Measurements from ENCODE around the gene CLPTM1.
"Not testable (repeated sequence)": the region's sequence is repeated elsewhere in the genome, so short reads cannot be mapped to it uniquely, and the experiment has no call there.

The CLPTM1 gene

GRCh38 chr19:44908836-44909261 lies 46.3 kb upstream of the CLPTM1 start:
- H3K27ac ChIP-seq (ENCODE audit: low read depth, low read length), result no peak overlapping the region
- H3K79me2 ChIP-seq (ENCODE audit: control insufficient read depth, insufficient read depth, low read length), result peaks cover 4% of the 10 kb centered on the region
- no peak overlapping the region for H3K9ac ChIP-seq (ENCODE audit: low read length)
- H3K4ac ChIP-seq (ENCODE audit: low read depth, low read length), result no peak overlapping the region
- no peaks in the 10 kb centered on the region for H3K27me3 ChIP-seq (ENCODE audit: insufficient read depth, low read length, poor library complexity)
- H2BK15ac ChIP-seq (replicated peaks; ENCODE audit: low read depth), result no peak overlapping the region
- H3K4me2 ChIP-seq (ENCODE audit: low read length), result no peak overlapping the region
- no peak overlapping the region for H2BK120ac ChIP-seq (ENCODE audit: low read depth, low read length)
- no peak overlapping the region for H4K5ac ChIP-seq (ENCODE audit: low read length)
- H3K36me3 ChIP-seq (ENCODE audit: control insufficient read depth, insufficient read depth, low read length), result peaks cover 4% of the 10 kb centered on the region
- H3K4me1 ChIP-seq (ENCODE audit: control insufficient read depth, low read depth, low read length), result peaks cover 7% of the 10 kb centered on the region
- H3K79me1 ChIP-seq (ENCODE audit: low read length), result peaks cover 4% of the 10 kb centered on the region
- no peak overlapping the region for H4K8ac ChIP-seq (ENCODE audit: low read depth, low read length)
- H3K4me3 ChIP-seq (ENCODE audit: low read length), result no peak overlapping the region
- no CpG with 5 or more reads among the region's 44 CpGs for WGBS (ENCODE audit: extremely low coverage, insufficient coverage, low lambda C conversion rate)
- H2BK5ac ChIP-seq (ENCODE audit: low read length), result no peak overlapping the region
- no peak for DNase-seq
- no peak overlapping the region for H3K23ac ChIP-seq (ENCODE audit: low read length)
- no peak overlapping the region for H3K56ac ChIP-seq (ENCODE audit: low read length)
- H2AK5ac ChIP-seq (ENCODE audit: low read length), result no peak overlapping the region
- no peak overlapping the region for H3K18ac ChIP-seq (ENCODE audit: low read length)

- no CpG with 5 or more reads among the region's 5 CpGs for WGBS (ENCODE audit: extremely low coverage, insufficient coverage, low lambda C conversion rate)
- Histone ChIP-seq H3K36me3 (ENCODE audit: control insufficient read depth, insufficient read depth, low read length) (peaks cover 4% of the 10 kb centered on the region), H4K8ac (ENCODE audit: low read depth, low read length) (no peak overlapping the region), H3K18ac (ENCODE audit: low read length) (no peak overlapping the region), H3K27ac (ENCODE audit: low read depth, low read length) (peak overlapping the region; percentile 69), H3K79me2 (ENCODE audit: control insufficient read depth, insufficient read depth, low read length) (peaks cover 4% of the 10 kb centered on the region), H3K4me1 (ENCODE audit: control insufficient read depth, low read depth, low read length) (peaks cover 7% of the 10 kb centered on the region), H2BK5ac (ENCODE audit: low read length) (no peak overlapping the region), H3K79me1 (ENCODE audit: low read length) (peaks cover 4% of the 10 kb centered on the region), H3K4me3 (ENCODE audit: low read length) (no peak overlapping the region), H3K9ac (ENCODE audit: low read length) (no peak overlapping the region), H4K5ac (ENCODE audit: low read length) (no peak overlapping the region), H2AK5ac (ENCODE audit: low read length) (no peak overlapping the region), H3K4me2 (ENCODE audit: low read length) (no peak overlapping the region), H3K4ac (ENCODE audit: low read depth, low read length) (no peak overlapping the region), H3K23ac (ENCODE audit: low read length) (no peak overlapping the region), H3K27me3 (ENCODE audit: insufficient read depth, low read length, poor library complexity) (no peaks in the 10 kb centered on the region), H2BK120ac (ENCODE audit: low read depth, low read length) (no peak overlapping the region), H3K56ac (ENCODE audit: low read length) (peak overlapping the region; percentile 20), H2BK15ac (replicated peaks; ENCODE audit: low read depth) (no peak overlapping the region)
- DNase-seq, result no peak
Observed at GRCh38 chr19:44909775-44910174, 45.4 kb upstream of the CLPTM1 start.

GRCh38 chr19:44911896-44912295 lies 43.3 kb upstream of the CLPTM1 start:
- H3K56ac ChIP-seq (ENCODE audit: low read length); H3K27me3 ChIP-seq (ENCODE audit: insufficient read depth, low read length, poor library complexity); H2BK15ac ChIP-seq (replicated peaks; ENCODE audit: low read depth); H2BK5ac ChIP-seq (ENCODE audit: low read length); H3K4me1 ChIP-seq (ENCODE audit: control insufficient read depth, low read depth, low read length); H2BK120ac ChIP-seq (ENCODE audit: low read depth, low read length); H3K18ac ChIP-seq (ENCODE audit: low read length); H4K8ac ChIP-seq (ENCODE audit: low read depth, low read length); H3K79me1 ChIP-seq (ENCODE audit: low read length); H2AK5ac ChIP-seq (ENCODE audit: low read length); H4K5ac ChIP-seq (ENCODE audit: low read length); H3K23ac ChIP-seq (ENCODE audit: low read length); H3K36me3 ChIP-seq (ENCODE audit: control insufficient read depth, insufficient read depth, low read length); H3K27ac ChIP-seq (ENCODE audit: low read depth, low read length); H3K4ac ChIP-seq (ENCODE audit: low read depth, low read length); H3K79me2 ChIP-seq (ENCODE audit: control insufficient read depth, insufficient read depth, low read length); H3K4me3 ChIP-seq (ENCODE audit: low read length); H3K9ac ChIP-seq (ENCODE audit: low read length); DNase-seq; H3K4me2 ChIP-seq (ENCODE audit: low read length): not testable (repeated sequence)
- no CpG with 5 or more reads among the region's 6 CpGs for WGBS (ENCODE audit: extremely low coverage, insufficient coverage, low lambda C conversion rate)

GRCh38 chr19:44912854-44913253 lies 42.3 kb upstream of the CLPTM1 start:
- Histone ChIP-seq H3K18ac (ENCODE audit: low read length) (no peak overlapping the region), H4K5ac (ENCODE audit: low read length) (no peak overlapping the region), H3K4ac (ENCODE audit: low read depth, low read length) (peak overlapping the region; percentile 1), H4K8ac (ENCODE audit: low read depth, low read length) (no peak overlapping the region), H3K4me2 (ENCODE audit: low read length) (no peak overlapping the region), H3K36me3 (ENCODE audit: control insufficient read depth, insufficient read depth, low read length) (peaks cover 2% of the 10 kb centered on the region), H2BK120ac (ENCODE audit: low read depth, low read length) (no peak overlapping the region), H2AK5ac (ENCODE audit: low read length) (peak overlapping the region; percentile 99), H3K4me1 (ENCODE audit: control insufficient read depth, low read depth, low read length) (peaks cover 7% of the 10 kb centered on the region), H3K56ac (ENCODE audit: low read length) (peak overlapping the region; percentile 62), H2BK5ac (ENCODE audit: low read length) (no peak overlapping the region), H2BK15ac (replicated peaks; ENCODE audit: low read depth) (no peak overlapping the region), H3K27me3 (ENCODE audit: insufficient read depth, low read length, poor library complexity) (no peaks in the 10 kb centered on the region), H3K79me1 (ENCODE audit: low read length) (no peaks in the 10 kb centered on the region), H3K27ac (ENCODE audit: low read depth, low read length) (no peak overlapping the region), H3K9ac (ENCODE audit: low read length) (no peak overlapping the region), H3K23ac (ENCODE audit: low read length) (no peak overlapping the region), H3K79me2 (ENCODE audit: control insufficient read depth, insufficient read depth, low read length) (no peaks in the 10 kb centered on the region), H3K4me3 (ENCODE audit: low read length) (no peak overlapping the region)
- DNase-seq, result no peak
- WGBS (ENCODE audit: extremely low coverage, insufficient coverage, low lambda C conversion rate), result no CpG with 5 or more reads among the region's 6 CpGs

- DNase-seq; H2BK15ac ChIP-seq (replicated peaks; ENCODE audit: low read depth); H3K79me1 ChIP-seq (ENCODE audit: low read length); H3K79me2 ChIP-seq (ENCODE audit: control insufficient read depth, insufficient read depth, low read length); H3K4me3 ChIP-seq (ENCODE audit: low read length); H4K8ac ChIP-seq (ENCODE audit: low read depth, low read length); H2BK5ac ChIP-seq (ENCODE audit: low read length); H3K27me3 ChIP-seq (ENCODE audit: insufficient read depth, low read length, poor library complexity); H3K4me1 ChIP-seq (ENCODE audit: control insufficient read depth, low read depth, low read length); H2AK5ac ChIP-seq (ENCODE audit: low read length); H3K23ac ChIP-seq (ENCODE audit: low read length); H4K5ac ChIP-seq (ENCODE audit: low read length); H3K36me3 ChIP-seq (ENCODE audit: control insufficient read depth, insufficient read depth, low read length); H2BK120ac ChIP-seq (ENCODE audit: low read depth, low read length): not testable (repeated sequence)
- peak overlapping the region; percentile 19 for H3K18ac ChIP-seq (ENCODE audit: low read length)
- no CpG with 5 or more reads among the region's 23 CpGs for WGBS (ENCODE audit: extremely low coverage, insufficient coverage, low lambda C conversion rate)
- H3K27ac ChIP-seq (ENCODE audit: low read depth, low read length), result peak overlapping the region; percentile 79
- peak overlapping the region; percentile 5 for H3K4ac ChIP-seq (ENCODE audit: low read depth, low read length)
- H3K4me2 ChIP-seq (ENCODE audit: low read length), result peak overlapping the region; percentile 1
- H3K9ac ChIP-seq (ENCODE audit: low read length), result peak overlapping the region; percentile 67
- peak overlapping the region; percentile 89 for H3K56ac ChIP-seq (ENCODE audit: low read length)
Observed at GRCh38 chr19:44913512-44914432, 41.4 kb upstream of the CLPTM1 start.

Data from mesendoderm (in vitro differentiated cells).